Activated naive CD4-positive, alpha-beta T cell (primary cell): ENCODE data around the gene PPP1R13L.
"Not testable (repeated sequence)": the region's sequence is repeated elsewhere in the genome, so short reads cannot be mapped to it uniquely, and the experiment has no call there.

Experiments
- DNase-seq, 4 experiments: peaks; one replicate each; lab custom pipeline; 2025; lab: John Stamatoyannopoulos, UW

Gene PPP1R13L

GRCh38 chr19:45345506-45345860 lies 59.4 kb downstream of the PPP1R13L start:
- no peak for DNase-seq

GRCh38 chr19:45344621-45345505 lies 60.0 kb downstream of the PPP1R13L start:
- DNase-seq: no peak

- DNase-seq: no peak
These were observed 62.0 kb downstream of the PPP1R13L start for GRCh38 chr19:45342911-45343310.

- DNase-seq: no peak
These were observed 63.9 kb downstream of the PPP1R13L start for GRCh38 chr19:45340899-45341453.

- DNase-seq: peak in 1 of 4 experiments; percentile 17
These were observed 64.5 kb downstream of the PPP1R13L start, which contains the start of gene KLC3 for GRCh38 chr19:45340232-45340898. TSS of gene KLC3 (plus strand) at chr19:45340750. CDS start at chr19:45345542, 4,792 bp downstream.

GRCh38 chr19:45339629-45340028 lies 65.2 kb downstream of the PPP1R13L start:
- DNase-seq: no peak

GRCh38 chr19:45336696-45337251 lies 68.1 kb downstream of the PPP1R13L start:
- DNase-seq: no peak

GRCh38 chr19:45334881-45335280 lies 70.0 kb downstream of the PPP1R13L start:
- not testable (repeated sequence) for DNase-seq

- no peak for DNase-seq
These were observed 71.1 kb downstream of the PPP1R13L start for GRCh38 chr19:45333609-45334303.

- DNase-seq: no peak
These were observed 73.5 kb downstream of the PPP1R13L start for GRCh38 chr19:45331411-45331810.
